HepG2 (cell line): ENCODE measurements around the gene VSIG10L. TPM values are rescaled to one million over a fixed set of nuclear protein-coding genes. Genes with fewer than 3 reads are reported as not detected.

Experiments used
- ARNT2 ChIP-seq: sonication (generic); formaldehyde crosslinking; IDR thresholded peaks from 2 replicates; pipeline ENCODE4 v1.8.0; 2022; ENCODE audit warnings: mild to moderate bottlenecking, low read depth, missing genetic modification reagents, moderate library complexity
- HMGXB3 ChIP-seq: sonication (generic); formaldehyde crosslinking; IDR thresholded peaks from 2 replicates; pipeline ENCODE4 v1.4.0; 2020; ENCODE audit warnings: missing genetic modification reagents, borderline replicate concordance
- JDP2 ChIP-seq: sonication (generic); formaldehyde crosslinking; IDR thresholded peaks from 2 replicates; pipeline ENCODE4 v1.8.1; 2022; ENCODE audit warnings: missing genetic modification reagents, borderline replicate concordance
- KDM6A ChIP-seq: IDR thresholded peaks from 2 replicates; pipeline ENCODE4 v1.6.1; 2016; ENCODE audit warnings: low read depth
- MEIS1 ChIP-seq: sonication (generic); formaldehyde crosslinking; IDR thresholded peaks from 2 replicates; pipeline ENCODE4 v1.9.0; 2021; ENCODE audit warnings: mild to moderate bottlenecking, missing genetic modification reagents, moderate library complexity, borderline replicate concordance
- MYNN ChIP-seq: sonication (generic); formaldehyde crosslinking; IDR thresholded peaks from 2 replicates; pipeline ENCODE4 v1.4.0; 2020; ENCODE audit warnings: mild to moderate bottlenecking, low read depth, missing genetic modification reagents
- NCOA5 ChIP-seq: sonication (generic); formaldehyde crosslinking; IDR thresholded peaks from 2 replicates; pipeline ENCODE4 v1.4.0; 2020; ENCODE audit warnings: missing genetic modification reagents
- POLR2AphosphoS5 ChIP-seq: IDR thresholded peaks from 2 replicates; pipeline ENCODE4 v1.6.1; 2012; ENCODE audit warnings: low read depth, low read length
- RARG ChIP-seq: sonication (generic); formaldehyde crosslinking; IDR thresholded peaks from 2 replicates; pipeline ENCODE4 v1.4.0; 2020; ENCODE audit warnings: low read depth, mild to moderate bottlenecking, missing genetic modification reagents
- REL ChIP-seq: sonication (generic); formaldehyde crosslinking; conservative IDR thresholded peaks from 2 replicates; pipeline ENCODE4 v1.8.0; 2022; ENCODE audit warnings: mild to moderate bottlenecking, missing genetic modification reagents, moderate library complexity
- SMAD1 ChIP-seq: sonication (generic); formaldehyde crosslinking; IDR thresholded peaks from 2 replicates; pipeline ENCODE4 v1.4.0; 2020; ENCODE audit warnings: missing genetic modification reagents, low read depth, mild to moderate bottlenecking, borderline replicate concordance
- TGIF2 ChIP-seq: IDR thresholded peaks from 2 replicates; pipeline ENCODE4 v1.6.1; 2016; ENCODE audit warnings: control low read depth, missing compliant biosample characterization
- ZNF557 ChIP-seq: sonication (generic); formaldehyde crosslinking; IDR thresholded peaks from 2 replicates; pipeline ENCODE4 v1.4.0; 2020; ENCODE audit warnings: missing genetic modification reagents
- ZNF558 ChIP-seq: sonication (generic); formaldehyde crosslinking; IDR thresholded peaks from 2 replicates; pipeline ENCODE4 v1.9.0; 2022; ENCODE audit warnings: mild to moderate bottlenecking, missing genetic modification reagents, borderline replicate concordance
- ZNF746 ChIP-seq: sonication (generic); formaldehyde crosslinking; IDR thresholded peaks from 2 replicates; pipeline ENCODE4 v1.8.0; 2022; ENCODE audit warnings: mild to moderate bottlenecking, missing genetic modification reagents
- ZSCAN5A ChIP-seq: sonication (generic); formaldehyde crosslinking; IDR thresholded peaks from 2 replicates; pipeline ENCODE4 v1.8.0; 2022; ENCODE audit warnings: mild to moderate bottlenecking, missing genetic modification reagents, borderline replicate concordance
- polyA plus RNA-seq, 8 experiments: library from polyadenylated mRNA; depleted of rRNA in 3 of 8; stranded (reverse) in 7 of 8; unstranded in 1 of 8; fragments of >200 nt; fragmentation: Illumina TruSeq in 4 of 8; extraction: Trizol in 4 of 8; gene quantifications; 2 replicates each; pipeline versions ENCODE4 v1.2.1 to v1.2.3, GENCODE V29; 2011 to 2016; ENCODE audit warnings: low read depth in 4 of 8, missing spikeins in 1 of 8, mixed read lengths in 1 of 8; ENCODE audit not compliant: insufficient read depth in 1 of 8
- total RNA-seq, 5 experiments: library from RNA; depleted of rRNA; stranded (reverse); fragments of >200 nt; fragmentation: Illumina TruSeq; extraction: Trizol; gene quantifications; 2 replicates each; pipeline ENCODE4 v1.2.3, GENCODE V29; 2016; ENCODE audit warnings: low read depth in 1 of 5
- TF ChIP-seq, protein P1 (sequence below): sonication (generic); formaldehyde crosslinking; conservative IDR thresholded peaks from 2 replicates; pipeline ENCODE4 v1.4.0; 2020; ENCODE audit warnings: missing genetic modification reagents
- TF ChIP-seq, protein P2 (sequence below): sonication (generic); formaldehyde crosslinking; IDR thresholded peaks from 2 replicates; pipeline ENCODE4 v1.4.0; 2020; ENCODE audit warnings: mild to moderate bottlenecking, missing genetic modification reagents, borderline replicate concordance

Gene VSIG10L
- total and polyA plus RNA-seq, 2 of the 13 experiments (the other 11 are each of a cell fraction or from before 2014, with no cell fraction given): 2.7 to 8.5 TPM

DNA sequence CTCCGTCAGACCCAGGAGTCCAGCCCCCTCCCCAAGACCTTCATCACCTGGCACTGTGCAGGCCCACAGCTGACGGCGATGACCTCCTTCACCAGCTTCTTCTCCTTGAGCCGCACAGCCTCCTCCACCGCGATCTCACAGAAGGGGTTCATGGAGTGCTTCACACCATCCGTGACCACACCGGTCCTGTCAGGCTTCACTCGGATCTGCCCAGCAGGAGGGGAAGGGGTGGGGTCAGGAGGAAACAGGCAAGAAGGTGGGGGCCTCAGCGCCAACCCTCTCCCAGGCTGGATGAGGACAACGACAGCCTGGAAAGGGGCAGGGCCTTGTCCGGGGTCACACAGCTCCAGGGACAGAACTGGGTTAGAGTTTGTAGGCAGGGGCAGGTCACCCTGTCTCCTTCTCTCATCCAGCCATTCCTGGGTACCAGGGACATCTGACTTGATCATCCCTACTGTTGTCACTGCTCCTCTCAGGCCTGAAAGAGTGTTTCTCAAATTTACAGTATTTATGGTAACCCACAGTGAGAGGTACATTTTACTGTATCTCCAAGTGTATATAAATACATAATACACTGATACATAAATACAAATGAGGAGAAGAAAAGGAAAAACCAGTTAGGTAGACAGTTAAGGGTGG, 12.3 kb upstream of the VSIG10L start (continued):
- TF ChIP-seq ZSCAN5A: peak; percentile 37; the same call in 1 of the 2 replicates
- no peak; the same call in 1 of the 2 replicates for TF ChIP-seq ARNT2 (CRISPR knock-in tag)
- TF ChIP-seq ZNF557 (CRISPR knock-in tag): no peak
- no peak for TF ChIP-seq ZNF558 (CRISPR knock-in tag)
- no peak for TF ChIP-seq MEIS1 (CRISPR knock-in tag)
- no peak for TF ChIP-seq JDP2
- no peak for TF ChIP-seq KDM6A (CRISPR knock-in tag)
- TF ChIP-seq POLR2AphosphoS5: peak; percentile 84
- no peak for TF ChIP-seq RARG (CRISPR knock-in tag)
- TF ChIP-seq, protein P1, sequence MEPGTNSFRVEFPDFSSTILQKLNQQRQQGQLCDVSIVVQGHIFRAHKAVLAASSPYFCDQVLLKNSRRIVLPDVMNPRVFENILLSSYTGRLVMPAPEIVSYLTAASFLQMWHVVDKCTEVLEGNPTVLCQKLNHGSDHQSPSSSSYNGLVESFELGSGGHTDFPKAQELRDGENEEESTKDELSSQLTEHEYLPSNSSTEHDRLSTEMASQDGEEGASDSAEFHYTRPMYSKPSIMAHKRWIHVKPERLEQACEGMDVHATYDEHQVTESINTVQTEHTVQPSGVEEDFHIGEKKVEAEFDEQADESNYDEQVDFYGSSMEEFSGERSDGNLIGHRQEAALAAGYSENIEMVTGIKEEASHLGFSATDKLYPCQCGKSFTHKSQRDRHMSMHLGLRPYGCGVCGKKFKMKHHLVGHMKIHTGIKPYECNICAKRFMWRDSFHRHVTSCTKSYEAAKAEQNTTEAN (CRISPR knock-in tag): no peak
- TF ChIP-seq, protein P2, sequence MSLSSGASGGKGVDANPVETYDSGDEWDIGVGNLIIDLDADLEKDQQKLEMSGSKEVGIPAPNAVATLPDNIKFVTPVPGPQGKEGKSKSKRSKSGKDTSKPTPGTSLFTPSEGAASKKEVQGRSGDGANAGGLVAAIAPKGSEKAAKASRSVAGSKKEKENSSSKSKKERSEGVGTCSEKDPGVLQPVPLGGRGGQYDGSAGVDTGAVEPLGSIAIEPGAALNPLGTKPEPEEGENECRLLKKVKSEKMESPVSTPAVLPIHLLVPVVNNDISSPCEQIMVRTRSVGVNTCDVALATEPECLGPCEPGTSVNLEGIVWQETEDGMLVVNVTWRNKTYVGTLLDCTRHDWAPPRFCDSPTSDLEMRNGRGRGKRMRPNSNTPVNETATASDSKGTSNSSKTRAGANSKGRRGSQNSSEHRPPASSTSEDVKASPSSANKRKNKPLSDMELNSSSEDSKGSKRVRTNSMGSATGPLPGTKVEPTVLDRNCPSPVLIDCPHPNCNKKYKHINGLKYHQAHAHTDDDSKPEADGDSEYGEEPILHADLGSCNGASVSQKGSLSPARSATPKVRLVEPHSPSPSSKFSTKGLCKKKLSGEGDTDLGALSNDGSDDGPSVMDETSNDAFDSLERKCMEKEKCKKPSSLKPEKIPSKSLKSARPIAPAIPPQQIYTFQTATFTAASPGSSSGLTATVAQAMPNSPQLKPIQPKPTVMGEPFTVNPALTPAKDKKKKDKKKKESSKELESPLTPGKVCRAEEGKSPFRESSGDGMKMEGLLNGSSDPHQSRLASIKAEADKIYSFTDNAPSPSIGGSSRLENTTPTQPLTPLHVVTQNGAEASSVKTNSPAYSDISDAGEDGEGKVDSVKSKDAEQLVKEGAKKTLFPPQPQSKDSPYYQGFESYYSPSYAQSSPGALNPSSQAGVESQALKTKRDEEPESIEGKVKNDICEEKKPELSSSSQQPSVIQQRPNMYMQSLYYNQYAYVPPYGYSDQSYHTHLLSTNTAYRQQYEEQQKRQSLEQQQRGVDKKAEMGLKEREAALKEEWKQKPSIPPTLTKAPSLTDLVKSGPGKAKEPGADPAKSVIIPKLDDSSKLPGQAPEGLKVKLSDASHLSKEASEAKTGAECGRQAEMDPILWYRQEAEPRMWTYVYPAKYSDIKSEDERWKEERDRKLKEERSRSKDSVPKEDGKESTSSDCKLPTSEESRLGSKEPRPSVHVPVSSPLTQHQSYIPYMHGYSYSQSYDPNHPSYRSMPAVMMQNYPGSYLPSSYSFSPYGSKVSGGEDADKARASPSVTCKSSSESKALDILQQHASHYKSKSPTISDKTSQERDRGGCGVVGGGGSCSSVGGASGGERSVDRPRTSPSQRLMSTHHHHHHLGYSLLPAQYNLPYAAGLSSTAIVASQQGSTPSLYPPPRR: no peak; the same call in 1 of the 2 replicates
- TF ChIP-seq TGIF2 (CRISPR knock-in tag): peak; percentile 94; the same call in 1 of the 2 replicates
- TF ChIP-seq HMGXB3 (CRISPR knock-in tag): no peak
- TF ChIP-seq ZNF746 (CRISPR knock-in tag): no peak; the same call in 1 of the 2 replicates
- TF ChIP-seq MYNN (CRISPR knock-in tag): no peak
- no peak for TF ChIP-seq SMAD1 (CRISPR knock-in tag)
- no peak for TF ChIP-seq REL (CRISPR knock-in tag)
- TF ChIP-seq NCOA5 (CRISPR knock-in tag): no peak
